H1 (cell line): ENCODE results near the gene NUP205. TPM values are rescaled to one million over a fixed set of nuclear protein-coding genes. Genes with fewer than 3 reads are reported as not detected.
A peak's percentile ranks its signal among the peaks of the same experiment; 100 is the strongest.

Experiments
- CTCF ChIA-PET: fragments of 300-600 bp; sonication (Branson Sonifier 250); formaldehyde crosslinking; loops from one replicate; lab custom pipeline; 2021; ENCODE audit not compliant: partially characterized antibody; lab: Charles Lee
- POLR2A ChIA-PET: fragments of 300-600 bp; sonication (Branson Sonifier 250); formaldehyde crosslinking; loops from one replicate; lab custom pipeline; 2021; ENCODE audit warnings: inconsistent platforms; ENCODE audit not compliant: partially characterized antibody; lab: Charles Lee
- DNase-seq, 2 experiments: peaks; one replicate each; pipeline versions ENCODE4 v3.0.0 to v3.0.0-alpha.2; 2010 to 2022; ENCODE audit warnings: low spot score in 2 of 2, low read depth in 1 of 2, mixed read lengths in 1 of 2
- FAIRE-seq: peaks from 2 replicates; lab custom pipeline; 2011; peaks lifted over from hg19 to GRCh38; lab: Jason Lieb, UNC
- H2AFZ ChIP-seq: 2 replicates; pipeline ENCODE4 v1.8.1; 2012; ENCODE audit warnings: low read length, inconsistent platforms
- H2AK5ac ChIP-seq: 2 replicates; pipeline ENCODE4 v1.6.1; 2013; ENCODE audit warnings: low read depth, low read length
- H2BK120ac ChIP-seq: replicated peaks from 2 replicates; pipeline ENCODE3; 2013; ENCODE audit warnings: low read depth, low read length, inconsistent platforms
- H2BK12ac ChIP-seq: 2 replicates; pipeline ENCODE4 v1.6.1; 2013; ENCODE audit warnings: low read depth, low read length
- H2BK15ac ChIP-seq: 2 replicates; pipeline ENCODE4 v1.6.1; 2013; ENCODE audit warnings: low read length
- H2BK20ac ChIP-seq: 2 replicates; pipeline ENCODE4 v1.6.1; 2013; ENCODE audit warnings: low read length
- H2BK5ac ChIP-seq: 2 replicates; pipeline ENCODE4 v1.6.1; 2013; ENCODE audit warnings: low read depth, low read length
- H3K14ac ChIP-seq: 2 replicates; pipeline ENCODE4 v1.6.1; 2013; ENCODE audit warnings: inconsistent platforms; ENCODE audit not compliant: insufficient read length
- H3K18ac ChIP-seq: 2 replicates; pipeline ENCODE4 v1.6.1; 2013; ENCODE audit warnings: low read length; ENCODE audit errors: extremely low read depth
- H3K23ac ChIP-seq: 2 replicates; pipeline ENCODE4 v1.6.1; 2013; ENCODE audit warnings: inconsistent platforms; ENCODE audit not compliant: insufficient read length
- H3K23me2 ChIP-seq: 2 replicates; pipeline ENCODE4 v1.6.1; 2013; ENCODE audit warnings: low read depth, low read length
- H3K27ac ChIP-seq: 2 replicates; pipeline ENCODE4 v1.6.1; 2011; ENCODE audit warnings: low read depth, low read length, inconsistent platforms
- H3K27me3 ChIP-seq, 4 experiments: replicated peaks in 1 of 4; 1 replicate in 1 of 4; 2 replicates in 3 of 4; pipeline versions ENCODE4 v1.6.1 to v1.8.1; 2011 to 2013; ENCODE audit warnings: low read length in 3 of 4, mild to moderate bottlenecking in 3 of 4, inconsistent platforms in 2 of 4, mixed read lengths in 2 of 4, moderate library complexity in 1 of 4; ENCODE audit not compliant: control insufficient read depth in 3 of 4, insufficient read depth in 3 of 4; ENCODE audit errors: extremely low read depth in 1 of 4
- H3K36me3 ChIP-seq, 4 experiments: 2 replicates each; pipeline versions ENCODE4 v1.6.1 to v1.8.1; 2011 to 2013; ENCODE audit warnings: mild to moderate bottlenecking in 4 of 4, low read length in 3 of 4, moderate library complexity in 2 of 4, control low read depth in 1 of 4, inconsistent platforms in 1 of 4; ENCODE audit not compliant: insufficient read depth in 4 of 4, control insufficient read depth in 2 of 4
- H3K4ac ChIP-seq: replicated peaks from 2 replicates; pipeline ENCODE3; 2013; ENCODE audit warnings: low read length, low read depth, mixed read lengths, inconsistent platforms; ENCODE audit not compliant: insufficient read length
- H3K4me1 ChIP-seq, 4 experiments: replicated peaks in 1 of 4; 1 replicate in 1 of 4; 2 replicates in 3 of 4; pipeline versions ENCODE4 v1.6.1 to v1.8.1; 2011 to 2013; ENCODE audit warnings: low read length in 3 of 4, inconsistent platforms in 2 of 4, mixed read lengths in 1 of 4; ENCODE audit not compliant: insufficient read depth in 4 of 4, control insufficient read depth in 3 of 4
- H3K4me2 ChIP-seq, 2 experiments: 2 replicates each; pipeline versions ENCODE4 v1.6.1 to v1.8.1; 2011 to 2013; ENCODE audit warnings: low read depth in 2 of 2, low read length in 2 of 2, control low read depth in 1 of 2, inconsistent platforms in 1 of 2, mild to moderate bottlenecking in 1 of 2; ENCODE audit not compliant: insufficient read depth in 1 of 2
- H3K4me3 ChIP-seq, 4 experiments: fragments of 200-600, 300-600 bp in 1 of 4; sonication (generic), shearing (Covaris generic), sonication (Bioruptor Twin) in 1 of 4; 2 replicates each; pipeline versions ENCODE4 v1.5.1 to v1.8.1; 2011 to 2016; ENCODE audit warnings: low read length in 4 of 4, low read depth in 3 of 4, control low read depth in 2 of 4, inconsistent platforms in 2 of 4, mild to moderate bottlenecking in 2 of 4, mixed read lengths in 1 of 4, moderate library complexity in 1 of 4; ENCODE audit not compliant: insufficient read depth in 2 of 4; ENCODE audit errors: extremely low read depth in 1 of 4
- H3K56ac ChIP-seq: replicated peaks from 2 replicates; pipeline ENCODE3; 2013; ENCODE audit warnings: low read depth, mild to moderate bottlenecking, mixed read lengths, low read length, inconsistent platforms; ENCODE audit not compliant: insufficient read length
- H3K79me1 ChIP-seq: 2 replicates; pipeline ENCODE4 v1.6.1; 2013; ENCODE audit warnings: low read depth, low read length, control low read depth
- H3K79me2 ChIP-seq, 2 experiments: 2 replicates each; pipeline versions ENCODE4 v1.6.1 to v1.8.1; 2012 to 2013; ENCODE audit warnings: low read length in 2 of 2, mild to moderate bottlenecking in 2 of 2, inconsistent platforms in 1 of 2; ENCODE audit not compliant: insufficient read depth in 2 of 2, control insufficient read depth in 1 of 2
- H3K9ac ChIP-seq, 4 experiments: replicated peaks in 1 of 4; 1 replicate in 1 of 4; 2 replicates in 3 of 4; pipeline versions ENCODE4 v1.6.1 to v1.8.1; 2011 to 2013; ENCODE audit warnings: low read depth in 3 of 4, low read length in 3 of 4, control low read depth in 2 of 4, mild to moderate bottlenecking in 2 of 4, moderate library complexity in 2 of 4, inconsistent platforms in 1 of 4; ENCODE audit errors: extremely low read depth in 1 of 4
- H3K9me3 ChIP-seq, 2 experiments: 2 replicates each; pipeline versions ENCODE4 v1.6.1 to v1.8.1; 2012 to 2013; ENCODE audit warnings: mild to moderate bottlenecking in 2 of 2, moderate library complexity in 2 of 2, control low read depth in 1 of 2, inconsistent platforms in 1 of 2, low read depth in 1 of 2, low read length in 1 of 2, mixed read lengths in 1 of 2; ENCODE audit not compliant: insufficient read depth in 2 of 2
- H4K20me1 ChIP-seq, 2 experiments: replicated peaks in 1 of 2; 2 replicates each; pipeline versions ENCODE3 to v1.8.1; 2011 to 2013; ENCODE audit warnings: inconsistent platforms in 2 of 2, low read length in 2 of 2, mild to moderate bottlenecking in 1 of 2; ENCODE audit not compliant: insufficient read depth in 2 of 2, control insufficient read depth in 1 of 2
- H4K5ac ChIP-seq: 2 replicates; pipeline ENCODE4 v1.6.1; 2013; ENCODE audit warnings: low read length, low read depth, mixed read lengths, inconsistent platforms; ENCODE audit not compliant: insufficient read length
- H4K8ac ChIP-seq: 2 replicates; pipeline ENCODE4 v1.8.0; 2013; ENCODE audit warnings: mild to moderate bottlenecking, moderate library complexity, low read length, inconsistent platforms; ENCODE audit not compliant: insufficient read depth; ENCODE audit errors: extremely low read depth
- H4K91ac ChIP-seq: replicated peaks from 2 replicates; pipeline ENCODE3; 2013; ENCODE audit warnings: low read length, mixed read lengths, inconsistent platforms; ENCODE audit not compliant: insufficient read length
- BACH1 ChIP-seq: IDR thresholded peaks from 2 replicates; pipeline ENCODE4 v1.6.1; 2012; ENCODE audit warnings: low read length, improper control_type of control experiment
- BCL11A ChIP-seq, 2 experiments: IDR thresholded peaks; one replicate each; pipeline ENCODE4 v1.6.1; 2011; ENCODE audit warnings: low read depth in 2 of 2, low read length in 2 of 2, mild to moderate bottlenecking in 2 of 2
- BRCA1 ChIP-seq: IDR thresholded peaks from 2 replicates; pipeline ENCODE4 v1.6.1; 2012; ENCODE audit warnings: low read depth, low read length, improper control_type of control experiment
- EGR1 ChIP-seq: IDR thresholded peaks from 2 replicates; pipeline ENCODE4 v1.6.1; 2011; ENCODE audit warnings: low read depth, low read length, borderline replicate concordance
- EZH2 ChIP-seq: fragments of 200-600 bp; sonication (generic); IDR thresholded peaks from 2 replicates; pipeline ENCODE4 v1.7.1; 2012; ENCODE audit warnings: low read depth, mild to moderate bottlenecking, moderate library complexity, low read length, inconsistent platforms; ENCODE audit not compliant: severe bottlenecking
- KDM1A ChIP-seq: fragments of 200-600, 300-600 bp; sonication (generic); IDR thresholded peaks from 2 replicates; pipeline ENCODE4 v1.7.1; 2016; ENCODE audit warnings: mild to moderate bottlenecking, low read length, borderline replicate concordance
- PHF8 ChIP-seq: fragments of 200-600 bp; sonication (generic); conservative IDR thresholded peaks from 2 replicates; pipeline ENCODE4 v1.7.1; 2012; ENCODE audit warnings: low read depth, mild to moderate bottlenecking, inconsistent platforms, low read length, moderate library complexity
- POU5F1 ChIP-seq: IDR thresholded peaks from 2 replicates; pipeline ENCODE4 v1.6.1; 2011; ENCODE audit warnings: low read depth, mild to moderate bottlenecking, low read length, moderate library complexity
- RBBP5 ChIP-seq: IDR thresholded peaks from 2 replicates; pipeline ENCODE4 v1.7.1; 2012; ENCODE audit warnings: low read depth, mild to moderate bottlenecking, inconsistent platforms, low read length, moderate library complexity, borderline replicate concordance
- RNF2 ChIP-seq: fragments of 200-900, 300-1000 bp; sonication (generic); IDR thresholded peaks from 2 replicates; pipeline ENCODE4 v1.7.1; 2016; ENCODE audit warnings: borderline replicate concordance, low read depth, mild to moderate bottlenecking, antibody characterized with exemption, low read length; ENCODE audit not compliant: poor library complexity, severe bottlenecking; ENCODE audit errors: missing control alignments
- SP4 ChIP-seq: IDR thresholded peaks from 2 replicates; pipeline ENCODE4 v1.6.1; 2012; ENCODE audit warnings: low read length, inconsistent platforms
- WGBS, 2 experiments: shearing (Covaris generic) in 1 of 2; methylation state at CpG; one replicate each; pipeline versions ENCODE4 v1.1.6 to v1.1.7; 2013 to 2015; ENCODE audit warnings: low lambda C conversion rate in 2 of 2, mixed read lengths in 2 of 2, inconsistent platforms in 1 of 2, low coverage in 1 of 2, missing lambda C conversion rate in 1 of 2; ENCODE audit not compliant: insufficient replicate concordance in 2 of 2, insufficient coverage in 1 of 2, insufficient read length in 1 of 2; ENCODE audit errors: extremely low coverage in 1 of 2, missing lambda C conversion rate in 1 of 2; 5-methylcytosine and 5-hydroxymethylcytosine counted together
- polyA plus RNA-seq, 7 experiments: library from polyadenylated mRNA; depleted of rRNA in 3 of 7; stranded (reverse) in 5 of 7; unstranded in 2 of 7; fragments of >200 nt in 5 of 7; fragments of 200-250 nt in 2 of 7; gene quantifications; 1 replicate in 5 of 7; 2 replicates in 1 of 7; 4 replicates in 1 of 7; pipeline versions ENCODE4 v1.2.1 to v1.2.3, GENCODE V29; 2011 to 2013; ENCODE audit warnings: missing spikeins in 2 of 7, mixed read lengths in 2 of 7
- total RNA-seq: library from RNA; stranded (reverse); fragmentation: NEBNext Ultra II Directional; extraction: Animal tissue kit (Norgen Biotek cat#: 25700); gene quantifications from 2 replicates; pipeline ENCODE4 v1.2.1, GENCODE V29; 2021

Gene NUP205
- total and polyA plus RNA-seq, 2 of the 8 experiments (the other 6 are each of a cell fraction or from before 2014, with no cell fraction given) = 148 to 216 TPM

GRCh38 chr7:135662373-135663114 lies 104.8 kb downstream of the NUP205 start, which contains the start of gene STMP1:
Gene STMP1, plus strand, starts transcription at chr7:135662514.
- H3K56ac ChIP-seq = peak within 1 kb of the TSS; percentile 60
- DNase-seq = peak; percentile 92 to 98
- H4K91ac ChIP-seq = peak within 1 kb of the TSS; percentile 11
- 0 out of 2 replicates have a peak within 1 kb of the TSS, but pooled peaks have one; percentile 88 for H2BK15ac ChIP-seq
- H4K20me1 ChIP-seq = no peaks in the 10 kb centered on the region
- H2BK120ac ChIP-seq = peak within 1 kb of the TSS; percentile 39
- no peak within 1 kb of the TSS; the same call in 1 of the 2 replicates for H2BK12ac ChIP-seq
- no peaks in the 10 kb centered on the region for H3K79me1 ChIP-seq
- H3K9me3 ChIP-seq = no peaks in the 10 kb centered on the region
- H3K18ac ChIP-seq = peak within 1 kb of the TSS; percentile 99
- no peaks in the 10 kb centered on the region for H3K36me3 ChIP-seq
- ChIA-PET CTCF (interaction anchor here (0.6 to 5.8 kb wide), 13 partner anchors 11 to 955 kb away, joined by 3 to 55 read pairs (median 4); no protein-coding TSS in a partner anchor), POLR2A (interaction anchor here (0.8 to 2.2 kb wide), 13 partner anchors 10 to 200 kb away, joined by 3 to 12 read pairs (median 3); no protein-coding TSS in a partner anchor)
- no peaks in the 10 kb centered on the region; a peak in 2 of 7 replicates for H3K4me1 ChIP-seq
- peak within 1 kb of the TSS; percentile 70 for H3K4me2 ChIP-seq
- H2BK20ac ChIP-seq = no peak within 1 kb of the TSS
- H3K27me3 ChIP-seq = no peaks in the 10 kb centered on the region
- 3% methylated on average over 55 of the region's 60 CpGs; no CpG with 5 or more reads in 1 of the 2 experiments for WGBS, 2 experiments
- H3K4ac ChIP-seq = peak within 1 kb of the TSS; percentile 88
- peaks cover 2% of the 10 kb centered on the region; the same call in 1 of the 2 replicates for H3K23me2 ChIP-seq
- peak within 1 kb of the TSS; percentile 88 for H2BK5ac ChIP-seq
- no peak for FAIRE-seq
- peak within 1 kb of the TSS; percentile 59; the same call in 1 of the 2 replicates for H2AK5ac ChIP-seq
- H4K5ac ChIP-seq = peak within 1 kb of the TSS; percentile 91
- H3K23ac ChIP-seq = no peak within 1 kb of the TSS
- H2AFZ ChIP-seq = peak within 1 kb of the TSS; percentile 93; the same call in 1 of the 2 replicates
- H3K4me3 ChIP-seq = peak within 1 kb of the TSS; percentile 87 to 95 (median 93)
- peak within 1 kb of the TSS; percentile 98 for H4K8ac ChIP-seq
- peaks cover 0 to 49% of the 10 kb centered on the region in 2 experiments; a peak in 3 of 4 replicates for H3K79me2 ChIP-seq
- peak within 1 kb of the TSS; percentile 81 for H3K27ac ChIP-seq
- H3K14ac ChIP-seq = no peak within 1 kb of the TSS
- H3K9ac ChIP-seq = peak within 1 kb of the TSS; percentile 87 to 95 (median 92)
- no peak for TF ChIP-seq EZH2
- peak; percentile 99 for TF ChIP-seq PHF8
- TF ChIP-seq SP4 = no peak; the same call in 1 of the 2 replicates
- TF ChIP-seq BRCA1 = no peak
- TF ChIP-seq KDM1A = no peak
- TF ChIP-seq BCL11A (IDR thresholded peaks at IDR 0.05; ENCODE audit: low read depth in 2 of 2, low read length in 2 of 2) = no peak
- peak; percentile 98 for TF ChIP-seq RBBP5
- peak; percentile 77; the same call in 1 of the 2 replicates for TF ChIP-seq EGR1
- no peak for TF ChIP-seq POU5F1
- TF ChIP-seq BACH1 = 0 out of 2 replicates have a peak, but pooled peaks have one; percentile 62
- TF ChIP-seq RNF2 = no peak
